HCT116 (cell line): ENCODE data around the gene POLK.

Experiments
- CTCF ChIP-seq, 3 experiments: fragments of 200-600 bp in 1 of 3; sonication (generic) in 1 of 3; IDR thresholded peaks in 2 of 3; conservative IDR thresholded peaks in 1 of 3; 2 replicates each; pipeline ENCODE4 v1.5.1; 2012 to 2017; ENCODE audit warnings: low read depth in 2 of 3, low read length in 2 of 3, antibody characterized with exemption in 1 of 3, borderline replicate concordance in 1 of 3, control low read depth in 1 of 3, mild to moderate bottlenecking in 1 of 3, mixed read lengths in 1 of 3, mixed run types in 1 of 3, moderate library complexity in 1 of 3; ENCODE audit not compliant: insufficient read depth in 1 of 3
- EGR1 ChIP-seq: IDR thresholded peaks from 2 replicates; pipeline ENCODE4 v1.6.1; 2012; ENCODE audit warnings: low read depth
- ELF1 ChIP-seq: IDR thresholded peaks from 2 replicates; pipeline ENCODE4 v1.6.1; 2012; ENCODE audit warnings: low read depth, borderline replicate concordance
- EZH2 ChIP-seq: fragments of 200-600 bp; sonication (generic); IDR thresholded peaks from 2 replicates; pipeline ENCODE4 v1.6.1; 2017; ENCODE audit warnings: antibody characterized with exemption, mixed run types
- POLR2A ChIP-seq: IDR thresholded peaks from 2 replicates; pipeline ENCODE4 v1.7.0; 2011; ENCODE audit warnings: borderline replicate concordance; ENCODE audit not compliant: insufficient read depth, insufficient read length; ENCODE audit errors: extremely low read depth
- POLR2AphosphoS5 ChIP-seq: IDR thresholded peaks from 2 replicates; pipeline ENCODE4 v1.6.1; 2011; ENCODE audit warnings: mild to moderate bottlenecking, low read depth, low read length, moderate library complexity
- RAD21 ChIP-seq: IDR thresholded peaks from 2 replicates; pipeline ENCODE4 v1.6.1; 2012; ENCODE audit warnings: low read depth, mild to moderate bottlenecking
- REST ChIP-seq: IDR thresholded peaks from 2 replicates; pipeline ENCODE4 v1.6.1; 2012; ENCODE audit warnings: low read depth
- SP1 ChIP-seq: IDR thresholded peaks from 2 replicates; pipeline ENCODE4 v1.6.1; 2012; ENCODE audit warnings: low read depth
- SRF ChIP-seq: IDR thresholded peaks from 2 replicates; pipeline ENCODE4 v1.6.1; 2012; ENCODE audit warnings: low read depth
- ZBTB33 ChIP-seq: IDR thresholded peaks from 2 replicates; pipeline ENCODE4 v1.6.1; 2011; ENCODE audit warnings: mild to moderate bottlenecking, low read length, moderate library complexity; ENCODE audit not compliant: insufficient replicate concordance; ENCODE audit errors: extremely low read depth
- ZFX ChIP-seq: fragments of 450-650 bp; IDR thresholded peaks from 2 replicates; pipeline ENCODE4 v1.6.1; 2017

- TF ChIP-seq CTCF (IDR thresholded peaks at IDR 0.05 in 2 of 3, conservative IDR thresholded peaks at IDR 0.05 in 1 of 3; ENCODE audit: borderline replicate concordance in 1 of 3, insufficient read depth in 1 of 3, low read depth in 2 of 3, low read length in 2 of 3) (no peak), ELF1 (no peak), EZH2 (no peak), SP1 (no peak), POLR2A (no peak), SRF (no peak), RAD21 (no peak), REST (no peak), ZFX (no peak), ZBTB33 (no peak), EGR1 (no peak), POLR2AphosphoS5 (no peak)
Observed at GRCh38 chr5:75465480-75465879, 46.2 kb upstream of the POLK start.
